ENCODE measurements around the gene GYPC.
"Not testable (repeated sequence)": the region's sequence is repeated elsewhere in the genome, so short reads cannot be mapped to it uniquely, and the experiment has no call there.

The GYPC gene

DNA sequence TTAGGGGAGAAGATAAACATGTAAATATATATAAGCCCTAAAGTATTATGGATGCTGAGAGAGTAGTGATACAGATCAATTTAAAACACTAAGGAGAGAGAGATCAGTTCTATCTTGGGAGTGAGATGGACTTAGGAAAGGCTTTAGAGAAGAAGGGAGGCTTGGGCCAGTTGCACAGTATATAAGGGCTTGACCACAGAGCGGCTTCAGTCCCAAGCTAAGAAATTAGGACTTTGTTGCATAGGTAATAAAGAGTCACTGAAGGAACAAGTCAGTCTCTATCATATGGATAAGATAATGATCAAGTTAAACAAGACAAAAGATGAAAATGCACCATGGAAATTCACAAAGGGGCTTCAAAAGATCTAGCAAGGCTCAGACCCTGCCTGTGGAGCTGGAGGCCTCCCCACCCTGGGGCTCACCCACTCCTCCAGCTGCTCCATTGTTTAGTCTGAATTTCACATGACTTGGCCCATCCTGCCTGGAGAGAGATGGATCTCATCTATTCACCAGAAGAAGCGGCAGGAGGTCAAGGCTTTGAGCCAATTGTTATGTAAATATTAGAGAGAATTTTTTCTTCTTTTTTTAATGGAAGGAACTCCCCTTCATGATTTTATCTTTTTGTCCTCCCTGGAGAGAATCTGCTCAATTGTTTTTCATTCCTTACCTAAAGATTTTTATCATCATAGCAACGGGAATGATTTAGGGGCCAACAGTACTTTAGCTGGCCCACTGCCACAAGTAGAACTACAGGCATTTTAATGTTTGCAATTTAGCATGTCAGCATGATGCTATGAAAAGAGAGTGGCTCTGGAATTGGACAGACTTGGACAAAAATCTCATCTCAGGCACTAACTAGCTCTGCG is 44.0 kb downstream of the GYPC start:
- DNase-seq (ENCODE audit: low spot score): no peak

DNA sequence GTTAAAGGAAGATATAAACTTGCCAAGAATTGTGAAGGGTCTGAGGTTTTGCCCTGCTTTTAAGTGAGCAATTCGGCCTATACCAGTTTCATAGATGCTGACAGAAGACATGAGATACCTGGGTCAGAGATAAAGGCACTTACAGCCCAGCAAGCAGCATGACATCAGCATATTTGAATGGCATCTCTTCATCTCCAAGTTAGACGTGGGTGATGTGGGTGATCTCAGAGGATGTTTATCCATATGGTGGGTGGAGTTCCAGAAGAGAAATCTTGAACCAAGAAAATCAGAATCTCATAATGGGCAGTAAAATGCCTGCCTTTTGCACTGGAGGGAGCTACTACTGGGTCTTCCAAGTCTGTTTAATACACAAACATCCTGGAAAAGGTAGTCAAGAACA is 44.7 kb downstream of the GYPC start:
- DNase-seq (ENCODE audit: low spot score): no peak

DNA sequence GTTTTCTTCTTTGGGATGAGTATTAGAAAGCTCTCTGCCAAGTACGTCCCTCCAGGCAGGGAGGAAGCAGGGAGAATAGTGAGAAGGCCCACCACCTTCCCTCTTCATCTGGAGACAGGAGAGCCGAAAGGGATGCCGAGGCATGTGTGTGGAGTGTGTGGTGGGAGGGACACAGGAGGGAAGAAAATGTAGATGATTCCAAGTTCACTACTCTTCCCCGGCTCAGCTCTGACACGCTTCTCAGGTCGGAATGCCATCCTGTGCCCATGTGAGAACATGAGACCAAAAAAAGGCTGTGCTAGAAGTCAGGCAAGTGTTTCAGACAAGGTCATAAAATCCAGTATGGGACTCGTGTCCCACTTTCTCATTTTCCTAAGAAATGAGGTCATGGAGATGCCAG is 47.4 kb downstream of the GYPC start:
- no peak for DNase-seq (ENCODE audit: low spot score)

DNA sequence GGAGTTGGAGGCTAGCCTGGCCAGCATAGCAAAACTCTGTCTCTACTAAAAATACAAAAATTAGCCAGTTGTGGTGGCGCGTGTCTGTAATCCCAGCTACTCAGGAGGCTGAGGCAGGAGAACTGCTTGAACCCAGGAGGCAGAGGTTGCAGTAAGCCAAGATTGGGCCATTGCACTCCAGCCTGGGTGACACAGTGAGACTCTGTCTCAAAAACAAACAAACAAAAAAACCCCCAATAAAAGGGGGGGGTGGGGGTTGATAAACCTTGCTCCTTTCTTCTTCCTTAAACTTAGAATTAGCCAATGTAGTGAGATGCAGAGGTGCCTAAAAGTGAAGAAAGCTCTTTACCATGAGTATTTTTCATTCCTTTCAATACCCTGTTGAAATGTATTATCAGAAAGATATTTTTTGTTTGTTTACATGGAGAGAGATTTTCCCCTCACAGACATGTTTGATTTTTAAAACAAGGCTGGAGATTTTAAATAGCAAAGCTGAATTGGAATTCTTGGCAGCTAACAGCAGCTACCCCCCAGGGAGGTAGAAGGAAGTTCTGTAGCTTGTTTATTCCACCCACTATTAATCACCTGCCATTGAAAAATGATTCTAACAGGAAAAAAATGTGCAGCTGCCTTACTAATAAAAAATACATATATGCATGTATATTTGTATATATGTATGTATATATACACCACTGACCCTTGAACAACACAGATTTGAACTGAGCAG is 48.6 kb downstream of the GYPC start:
- no peak for DNase-seq (ENCODE audit: low spot score)

DNA sequence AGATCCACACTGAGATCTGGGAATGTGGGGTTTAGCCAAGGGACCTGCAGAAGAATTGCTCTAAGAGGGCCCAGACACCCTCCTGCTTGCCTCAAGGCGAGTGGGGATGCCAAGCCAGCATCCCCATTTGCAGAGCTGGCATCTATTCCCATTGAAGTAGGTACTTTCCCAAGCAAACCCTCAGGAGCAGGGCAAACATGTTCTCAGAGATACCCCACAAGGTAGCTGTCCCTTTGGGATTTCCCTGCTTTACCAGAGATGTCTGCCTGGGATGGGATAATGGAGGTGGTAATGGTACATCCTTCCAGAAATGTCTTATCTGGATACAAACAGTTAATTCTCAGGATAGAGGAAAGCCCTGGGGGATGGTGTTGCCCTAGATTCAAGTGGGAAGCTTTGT is 51.2 kb downstream of the GYPC start:
- no peak for DNase-seq (ENCODE audit: low spot score)

DNA sequence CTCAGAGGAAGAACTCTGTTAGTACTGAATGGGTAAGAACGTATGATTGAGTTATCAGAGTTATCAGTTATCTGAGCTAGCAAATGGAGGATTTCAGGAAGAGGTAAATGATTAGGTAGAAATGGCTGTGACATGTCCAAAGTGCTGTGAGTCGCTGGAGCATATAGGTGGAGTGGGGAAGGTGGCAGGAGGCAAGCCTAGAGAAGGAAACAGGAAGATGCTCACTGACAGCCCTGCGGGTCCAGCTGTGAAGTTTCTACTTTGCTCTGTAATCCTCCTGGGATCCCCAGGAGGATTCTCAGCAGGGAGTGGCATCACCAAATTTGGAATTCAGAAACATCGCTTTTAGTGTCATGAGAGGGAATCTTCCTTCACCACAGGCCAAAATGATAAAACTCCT is 52.0 kb downstream of the GYPC start:
- no peak for DNase-seq (ENCODE audit: low spot score)

DNA sequence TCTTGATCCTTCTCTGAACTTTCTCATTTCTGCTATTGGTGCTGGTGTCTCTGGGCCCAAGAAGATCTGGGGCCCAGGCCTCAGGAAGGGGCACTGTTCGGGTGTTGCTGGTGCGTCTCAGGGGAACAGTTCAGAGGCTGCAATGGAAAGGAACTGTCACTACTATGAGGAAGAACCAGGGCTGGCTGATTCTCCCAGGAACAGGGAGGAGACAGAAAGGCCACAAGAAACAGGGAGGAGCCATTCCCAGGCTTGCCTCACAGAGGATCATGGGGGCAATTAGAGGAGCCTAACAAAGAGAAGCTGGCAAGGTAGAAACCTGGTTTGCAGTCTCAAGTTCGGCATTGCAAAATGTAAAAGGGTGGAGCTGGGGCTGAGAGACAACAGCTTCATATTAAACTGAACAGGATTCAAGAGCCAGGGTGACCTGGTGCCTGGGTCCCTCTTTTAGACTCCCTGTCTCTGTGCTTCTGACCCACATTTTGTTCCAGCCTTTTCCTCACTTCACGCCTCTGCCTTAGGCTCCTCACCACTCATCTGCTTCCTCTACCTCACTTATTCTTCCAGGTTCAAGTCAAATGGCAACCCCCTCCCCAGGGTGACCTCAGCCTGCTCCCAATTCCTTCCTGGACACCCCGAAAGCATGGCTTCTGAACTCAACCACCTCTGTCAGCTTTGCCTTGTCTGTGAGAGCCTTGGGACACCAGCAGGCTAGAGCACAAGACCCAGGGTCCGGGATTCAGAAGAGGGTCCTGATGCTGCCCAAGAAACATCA is 58.4 kb downstream of the GYPC start:
- no peak for DNase-seq (ENCODE audit: low spot score)

DNA sequence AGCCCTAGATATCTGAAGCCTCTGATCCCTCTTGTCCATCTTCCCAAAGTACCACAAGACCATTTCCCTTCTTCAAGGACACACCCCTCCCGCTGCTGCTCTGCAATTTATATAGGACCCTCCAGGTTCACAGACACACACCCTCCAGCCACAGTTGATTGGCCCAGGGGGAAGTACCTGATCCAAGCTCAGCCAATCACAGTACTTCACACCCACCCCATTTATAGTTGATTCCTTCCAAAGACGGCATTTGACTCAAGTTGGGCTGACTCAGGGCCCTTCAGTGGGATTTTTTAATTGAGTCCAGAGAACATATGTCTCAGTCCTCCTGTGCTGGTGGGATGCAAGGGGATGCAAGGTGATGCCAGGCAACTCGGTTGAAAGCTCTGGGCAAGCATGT is 59.2 kb downstream of the GYPC start:
- DNase-seq (ENCODE audit: low spot score): no peak

DNA sequence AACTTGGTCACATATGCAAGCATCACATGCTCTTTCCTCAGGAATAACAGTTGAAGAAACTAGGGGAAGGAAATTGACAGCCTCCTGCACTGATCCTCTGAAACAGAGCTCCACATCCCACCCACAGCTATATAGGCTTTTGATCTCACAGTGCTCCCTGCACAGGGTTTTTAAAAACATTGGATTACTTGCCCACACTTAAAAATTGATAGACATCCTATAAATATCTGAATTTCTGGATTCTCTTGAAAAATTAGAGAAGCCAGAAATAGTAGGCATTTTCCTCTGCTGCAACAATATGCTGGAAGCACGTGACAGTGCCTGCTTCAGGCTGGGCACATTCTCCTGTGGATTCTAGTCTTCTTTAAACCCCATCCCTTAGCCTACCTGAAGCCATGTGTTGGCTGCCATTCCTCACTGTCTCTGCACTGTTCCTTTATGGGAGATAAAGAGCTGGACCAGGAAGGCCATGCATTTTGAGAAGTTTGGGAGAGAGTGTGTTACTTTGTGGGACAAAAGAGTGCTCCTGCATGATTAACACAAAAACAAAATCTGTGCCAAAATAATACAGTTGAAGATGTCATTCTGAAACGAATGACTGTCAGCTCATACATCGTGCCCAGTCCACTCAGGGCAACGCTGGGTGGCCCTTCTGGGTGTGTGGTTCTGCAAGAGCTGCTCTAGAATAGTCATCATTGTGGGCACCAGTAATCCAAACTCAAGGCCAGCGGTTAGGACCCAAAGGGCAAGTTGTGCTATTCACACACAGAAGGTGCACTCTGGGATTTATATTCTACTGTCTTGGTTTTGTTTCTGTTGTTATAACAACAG is 59.8 kb downstream of the GYPC start:
- DNase-seq (ENCODE audit: low spot score): no peak

DNA sequence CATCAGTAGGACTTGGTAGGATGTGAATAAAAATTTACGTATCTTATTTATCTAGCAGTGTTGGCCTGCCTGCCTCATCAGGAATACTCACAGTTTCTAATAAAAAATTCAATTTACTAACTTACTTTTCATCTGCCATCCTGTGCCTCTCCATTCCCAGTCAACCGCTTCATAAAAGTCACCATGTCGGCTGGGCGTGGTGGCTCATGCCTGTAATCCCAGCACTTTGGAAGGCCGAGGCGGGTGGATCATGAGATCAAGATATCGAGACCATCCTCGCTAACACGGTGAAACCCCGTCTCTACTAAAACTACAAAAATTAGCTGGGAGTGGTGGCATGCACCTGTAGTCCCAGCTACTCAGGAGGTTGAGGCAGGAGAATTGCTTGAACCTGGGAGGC is 61.3 kb downstream of the GYPC start:
- not testable (repeated sequence) for DNase-seq (ENCODE audit: low spot score)

DNA sequence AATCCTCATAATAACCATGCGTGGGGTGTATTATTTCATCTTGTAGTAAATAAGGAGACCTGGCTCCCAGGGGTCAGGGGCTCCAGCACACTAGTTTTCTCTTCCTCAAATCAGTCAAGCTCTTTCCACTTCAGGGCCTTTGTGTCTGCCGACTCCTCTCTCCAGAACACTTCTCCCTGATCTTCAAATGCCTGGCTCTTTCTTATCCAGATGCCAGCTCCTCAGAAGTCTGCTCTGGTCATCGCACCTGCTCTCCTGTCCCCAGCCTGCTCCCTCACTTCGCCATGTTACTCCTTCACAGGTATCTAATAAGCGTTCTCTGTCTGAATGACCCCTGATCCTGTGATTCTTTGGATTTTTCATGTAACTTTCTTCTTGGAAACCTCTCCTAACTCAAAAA is 62.0 kb downstream of the GYPC start:
- DNase-seq (ENCODE audit: low spot score): no peak

DNA sequence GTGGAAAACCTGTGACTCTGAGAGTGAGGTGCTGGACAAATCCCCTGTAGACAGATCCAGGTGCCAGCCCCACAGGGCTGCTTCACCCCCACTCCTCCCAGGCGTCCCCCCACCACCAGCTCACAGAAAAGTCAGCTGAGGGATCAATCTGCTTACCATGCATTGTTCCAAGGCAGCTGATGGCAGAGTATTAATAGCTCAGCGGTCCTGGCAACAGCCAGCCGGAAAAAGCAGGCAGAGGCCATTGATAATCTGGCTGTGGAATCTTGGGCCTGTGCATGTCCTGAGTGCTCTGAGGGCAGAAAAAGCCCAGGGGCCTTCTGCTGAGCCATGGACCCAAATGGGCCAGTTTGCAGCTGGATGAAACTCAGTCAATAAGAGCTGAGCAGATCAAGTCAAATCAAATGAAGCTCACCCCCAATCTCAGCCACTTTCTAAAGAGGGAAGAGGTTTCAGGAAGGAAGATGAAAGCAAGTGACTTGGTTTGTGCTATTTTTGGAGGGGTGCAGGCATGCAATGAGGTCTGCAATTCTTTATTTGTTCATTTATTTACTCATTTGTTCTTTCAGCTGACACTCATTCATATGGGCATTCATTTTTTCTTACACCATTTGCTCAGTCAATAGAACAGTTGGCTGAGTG is 63.4 kb downstream of the GYPC start:
- no peak for DNase-seq (ENCODE audit: low spot score)

DNA sequence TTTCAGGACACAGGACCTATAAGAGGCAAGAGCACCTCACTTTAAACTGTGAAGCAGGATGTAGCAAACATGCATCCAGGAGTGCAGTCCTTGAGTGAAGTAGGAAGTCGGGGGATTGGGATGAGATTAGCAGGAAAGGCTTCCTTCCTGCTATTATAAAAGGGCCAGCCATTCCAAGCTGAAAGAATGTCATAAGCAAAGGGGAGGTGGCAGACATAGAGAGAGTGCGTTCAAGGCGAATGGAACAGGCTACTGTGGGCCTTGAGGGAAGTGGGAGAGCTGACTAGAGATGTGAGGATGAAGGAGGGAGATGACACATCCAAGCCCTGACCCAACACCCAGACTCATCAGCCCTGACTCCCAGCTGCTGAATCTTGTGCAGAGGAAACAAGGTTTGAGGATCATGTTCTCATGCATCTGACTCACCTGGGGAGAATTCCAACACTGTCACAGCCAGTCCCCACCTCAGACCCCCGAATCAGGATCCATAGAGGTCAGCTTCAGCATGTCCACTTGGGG is 63.9 kb downstream of the GYPC start:
- no peak for DNase-seq (ENCODE audit: low spot score)

DNA sequence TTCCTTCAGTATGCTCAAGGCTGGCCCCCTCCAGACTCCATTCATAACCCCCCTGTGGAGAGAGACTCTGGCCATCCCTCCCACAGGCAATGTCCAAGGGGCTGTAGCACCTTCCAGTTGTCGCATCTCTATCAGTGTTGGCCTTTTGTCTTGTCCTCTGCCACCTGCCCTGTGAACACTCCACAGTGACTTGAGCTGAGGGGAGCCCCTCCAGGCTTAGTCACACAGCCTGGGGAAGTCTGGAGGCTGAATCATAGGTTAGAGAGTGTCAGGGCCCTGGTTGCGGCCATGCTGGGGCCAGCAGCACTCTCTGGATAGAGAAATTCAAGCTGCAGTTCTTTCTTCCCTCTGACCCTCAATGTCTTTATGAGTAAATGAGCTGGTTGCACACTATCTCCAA is 64.7 kb downstream of the GYPC start:
- no peak for DNase-seq (ENCODE audit: low spot score)

DNA sequence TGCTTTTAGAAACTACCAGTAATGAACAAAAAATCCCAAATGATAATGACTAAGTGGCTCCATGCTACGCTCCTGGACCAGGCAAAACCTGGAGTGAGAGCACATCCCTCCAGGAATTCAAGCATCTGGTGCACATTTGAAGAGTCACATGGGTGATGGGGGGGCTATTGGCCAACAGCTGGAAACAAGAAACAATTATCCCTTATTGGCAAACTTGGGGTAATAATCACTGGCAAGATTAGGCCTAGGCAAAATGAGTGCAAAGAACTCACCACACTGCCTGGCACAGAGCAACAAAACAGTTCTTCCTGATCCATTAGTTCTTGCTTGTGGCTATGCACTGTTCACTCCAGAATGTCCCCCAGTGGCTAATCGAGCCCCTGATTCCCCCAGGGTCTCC is 66.1 kb downstream of the GYPC start:
- DNase-seq (ENCODE audit: low spot score): no peak

DNA sequence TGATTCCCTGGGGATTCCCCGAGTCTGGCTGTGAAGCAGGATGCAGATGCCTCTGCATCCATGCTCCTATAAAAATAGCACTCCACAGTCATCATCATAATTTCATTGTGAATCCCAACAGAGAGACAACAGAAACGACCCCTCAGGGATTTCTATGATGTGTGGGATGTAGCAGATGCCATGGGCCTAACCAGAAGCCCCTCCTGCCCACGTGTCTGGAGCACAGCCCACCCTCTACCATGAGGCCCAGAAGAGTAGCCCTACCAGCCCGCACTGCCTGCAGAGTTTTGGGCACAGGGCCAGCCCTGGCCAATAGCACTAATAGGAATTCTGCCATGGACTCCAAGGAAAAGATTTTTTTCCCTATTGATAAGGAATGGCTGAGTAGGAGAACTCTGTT is 66.6 kb downstream of the GYPC start:
- no peak for DNase-seq (ENCODE audit: low spot score)

DNA sequence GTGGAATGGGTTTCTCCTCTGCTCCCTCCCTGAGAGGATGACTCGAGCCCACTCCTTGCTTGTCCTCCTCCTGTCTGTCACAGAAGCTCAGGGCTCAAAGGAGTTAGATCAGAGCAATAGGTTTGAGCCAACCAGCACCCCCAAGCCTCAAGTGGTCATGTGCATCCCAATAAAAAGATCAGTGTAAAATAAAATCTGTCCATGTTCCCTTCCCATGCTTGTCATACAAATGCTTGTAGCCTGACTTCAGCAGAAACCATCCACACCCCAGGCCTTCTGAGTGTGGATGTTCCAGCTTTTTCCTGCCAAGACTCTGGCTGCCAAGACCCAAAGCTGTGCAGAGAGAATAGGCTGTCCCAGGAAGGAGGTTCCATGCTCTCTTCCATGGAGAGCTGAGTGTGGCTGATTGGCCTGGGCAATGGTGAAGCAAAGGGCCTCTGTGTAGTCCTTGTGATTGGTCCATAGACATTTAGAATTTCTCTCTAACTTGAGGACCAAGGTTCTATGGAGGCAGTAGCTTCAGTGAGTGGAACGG is 67.4 kb downstream of the GYPC start:
- no peak for DNase-seq (ENCODE audit: low spot score)

DNA sequence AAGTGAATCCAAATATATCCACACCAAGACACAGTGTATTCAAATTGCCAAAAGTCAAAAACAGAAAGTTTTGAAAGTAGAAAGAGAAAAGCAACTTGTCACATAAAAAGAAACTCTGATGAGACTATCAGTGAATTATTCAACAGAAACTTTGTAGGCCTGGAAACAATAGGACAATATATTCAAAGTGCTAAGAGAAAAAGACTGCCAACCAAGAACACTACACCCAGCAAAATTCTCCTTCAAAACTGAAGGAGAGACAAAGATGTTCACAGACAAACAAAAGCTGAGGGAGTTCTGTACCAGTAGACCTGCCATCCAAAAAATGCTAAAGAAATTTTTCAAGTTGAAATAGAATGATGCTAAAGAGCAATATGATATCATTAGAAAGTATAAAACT is 69.6 kb downstream of the GYPC start:
- no peak for DNase-seq (ENCODE audit: low spot score)

DNA sequence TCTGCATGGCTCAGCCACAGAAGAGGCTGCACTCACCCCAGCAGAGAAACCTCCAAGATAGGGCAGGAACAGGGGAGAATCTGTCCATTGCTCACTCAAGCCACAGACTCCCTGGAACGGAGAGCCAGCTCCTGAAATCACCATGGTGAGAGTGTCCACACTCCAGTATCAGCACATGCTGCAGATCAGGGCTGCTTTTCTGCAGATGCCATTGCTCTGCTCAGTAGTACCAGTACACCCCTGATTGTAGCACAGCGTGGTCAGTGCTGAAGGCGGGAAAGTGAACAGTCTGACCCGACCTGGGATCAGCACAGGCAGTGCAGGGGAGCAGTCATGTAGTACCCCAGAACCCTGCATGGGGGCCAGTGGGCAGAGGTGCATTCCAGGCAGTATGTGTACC is 73.9 kb downstream of the GYPC start:
- no peak for DNase-seq (ENCODE audit: low spot score)

DNA sequence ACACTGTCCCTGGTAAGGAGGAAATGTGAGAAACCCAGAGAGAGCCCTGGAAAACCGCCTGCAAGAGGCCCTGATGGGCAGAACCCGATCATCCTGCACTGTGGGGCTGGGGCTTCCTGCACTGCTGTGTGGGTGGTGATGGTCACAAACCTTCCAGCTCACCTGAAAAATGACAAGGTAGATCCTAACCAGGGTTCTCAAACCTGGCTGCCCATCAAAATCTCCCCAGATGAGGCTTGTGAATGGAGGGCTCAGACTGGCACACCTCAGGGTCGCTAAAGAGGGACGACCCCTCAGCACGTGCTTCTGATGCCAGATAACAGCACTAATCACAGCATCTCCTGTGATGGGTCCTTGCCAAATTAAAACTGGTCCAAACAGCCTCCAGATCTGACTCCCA is 74.7 kb downstream of the GYPC start:
- DNase-seq (ENCODE audit: low spot score): no peak

DNA sequence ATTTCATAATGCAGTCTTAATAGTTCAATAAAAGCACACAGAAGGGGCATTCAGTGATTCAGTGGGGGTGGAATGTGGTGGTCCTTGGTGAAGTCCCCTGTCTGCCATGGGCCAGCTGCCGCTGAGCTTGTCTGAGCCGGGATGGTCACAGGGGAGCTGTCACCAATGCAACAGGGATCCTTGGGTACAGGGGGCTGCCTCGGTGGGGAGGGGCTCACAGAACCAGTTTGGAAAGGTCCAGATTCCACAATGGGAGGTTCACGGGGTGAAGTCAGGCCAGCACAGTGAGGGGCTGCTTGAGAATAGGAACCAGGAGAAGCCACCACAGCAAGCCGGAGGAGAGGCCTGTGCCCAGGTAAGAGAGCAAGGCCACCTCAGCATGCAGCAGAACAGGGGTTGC is 75.4 kb downstream of the GYPC start:
- DNase-seq (ENCODE audit: low spot score): no peak

Measured in activated CD4-positive, alpha-beta T cell treated with anti-CD3 and anti-CD28 coated beads, Interleukin-2, Interleukin-4, amounts not matched to agents 100 ng/mL and 50 ng/mL, durations not matched to agents 16 hours and 8 hours (primary cell).